Activated CD4-positive, CD25-positive, alpha-beta regulatory T cell treated with anti-CD3 and anti-CD28 coated beads, Interleukin-2, amount 50 U/mL, for 16 hours (primary cell): Measurements from ENCODE around the gene DPP6.

Experiments used
- DNase-seq: peaks from one replicate; pipeline ENCODE4 v3.0.0-alpha.2; 2020; ENCODE audit warnings: low read depth, low spot score

Gene DPP6

GRCh38 chr7:154877031-154877430 is 824.8 kb downstream of the DPP6 start:
- no peak for DNase-seq

- DNase-seq, result no peak
Observed at GRCh38 chr7:154879629-154880028, 827.4 kb downstream of the DPP6 start.

GRCh38 chr7:154880513-154880912 is 828.3 kb downstream of the DPP6 start:
- DNase-seq, result no peak

GRCh38 chr7:154881026-154881425 is 828.8 kb downstream of the DPP6 start:
- no peak for DNase-seq

- no peak for DNase-seq
Observed at GRCh38 chr7:154881526-154881925, 829.3 kb downstream of the DPP6 start.

GRCh38 chr7:154882931-154883474 is 830.8 kb downstream of the DPP6 start:
- no peak for DNase-seq

GRCh38 chr7:154884348-154884920 is 832.2 kb downstream of the DPP6 start:
- DNase-seq, result no peak

- DNase-seq, result no peak
Observed at GRCh38 chr7:154886591-154886990, 834.4 kb downstream of the DPP6 start.

- no peak for DNase-seq
Observed at GRCh38 chr7:154888690-154889089, 836.5 kb downstream of the DPP6 start.

- DNase-seq, result no peak
Observed at GRCh38 chr7:154892459-154892858, 840.3 kb downstream of the DPP6 start.

- DNase-seq, result no peak
Observed at GRCh38 chr7:154896076-154896475, 843.9 kb downstream of the DPP6 start.

- no peak for DNase-seq
Observed at GRCh38 chr7:154898973-154899855, 847.0 kb downstream of the DPP6 start.

- no peak for DNase-seq
Observed at GRCh38 chr7:154899862-154900261, 847.7 kb downstream of the DPP6 start.

GRCh38 chr7:154902600-154903082 is 850.4 kb downstream of the DPP6 start:
- no peak for DNase-seq

- no peak for DNase-seq
Observed at GRCh38 chr7:154903083-154903731, 851.0 kb downstream of the DPP6 start.

GRCh38 chr7:154905146-154905545 is 852.9 kb downstream of the DPP6 start:
- no peak for DNase-seq

GRCh38 chr7:154905615-154906014 is 853.4 kb downstream of the DPP6 start:
- no peak for DNase-seq

- DNase-seq, result no peak
Observed at GRCh38 chr7:154906201-154906600, 854.0 kb downstream of the DPP6 start.

- DNase-seq, result no peak
Observed at GRCh38 chr7:154906736-154907355, 854.6 kb downstream of the DPP6 start.

- DNase-seq, result no peak
Observed at GRCh38 chr7:154907651-154908620, 855.7 kb downstream of the DPP6 start.
